ENCODE data around the gene SHOX.

GRCh38 chrX:627995-628394, 2.6 kb upstream of the SHOX start:
- no peak for TF ChIP-seq EZH2 (IDR thresholded peaks at IDR 0.05)
- no peak for TF ChIP-seq POLR2AphosphoS5 (IDR thresholded peaks at IDR 0.05; ENCODE audit: borderline replicate concordance, low read depth, low read length)
- no peak for TF ChIP-seq FOXP2 (optimal IDR thresholded peaks at IDR 0.05; ENCODE audit: control extremely low read depth, extremely low read length, insufficient read depth)

Measured in SK-N-MC (cell line).